ENCODE results near the gene GRID1. TPM values are rescaled to one million over a fixed set of nuclear protein-coding genes. Genes with fewer than 3 reads are reported as not detected.

The GRID1 gene
- total RNA-seq, 1 experiment from 2014 or later, result not detected

GRCh38 chr10:86331861-86332260 lies 34.7 kb downstream of the GRID1 start:
- no peak overlapping the region for H2AFZ ChIP-seq
- intact Hi-C loops (cut with micrococcal nuclease; ENCODE audit: unreplicated experiment), result no loop called here
- no peak for DNase-seq
- H3K27ac ChIP-seq, result no peak overlapping the region
- CTCF ChIA-PET, result no interaction called here
- no peaks in the 10 kb centered on the region for H3K9me3 ChIP-seq (ENCODE audit: insufficient read depth, low read depth)
- TF ChIP-seq, protein P1, sequence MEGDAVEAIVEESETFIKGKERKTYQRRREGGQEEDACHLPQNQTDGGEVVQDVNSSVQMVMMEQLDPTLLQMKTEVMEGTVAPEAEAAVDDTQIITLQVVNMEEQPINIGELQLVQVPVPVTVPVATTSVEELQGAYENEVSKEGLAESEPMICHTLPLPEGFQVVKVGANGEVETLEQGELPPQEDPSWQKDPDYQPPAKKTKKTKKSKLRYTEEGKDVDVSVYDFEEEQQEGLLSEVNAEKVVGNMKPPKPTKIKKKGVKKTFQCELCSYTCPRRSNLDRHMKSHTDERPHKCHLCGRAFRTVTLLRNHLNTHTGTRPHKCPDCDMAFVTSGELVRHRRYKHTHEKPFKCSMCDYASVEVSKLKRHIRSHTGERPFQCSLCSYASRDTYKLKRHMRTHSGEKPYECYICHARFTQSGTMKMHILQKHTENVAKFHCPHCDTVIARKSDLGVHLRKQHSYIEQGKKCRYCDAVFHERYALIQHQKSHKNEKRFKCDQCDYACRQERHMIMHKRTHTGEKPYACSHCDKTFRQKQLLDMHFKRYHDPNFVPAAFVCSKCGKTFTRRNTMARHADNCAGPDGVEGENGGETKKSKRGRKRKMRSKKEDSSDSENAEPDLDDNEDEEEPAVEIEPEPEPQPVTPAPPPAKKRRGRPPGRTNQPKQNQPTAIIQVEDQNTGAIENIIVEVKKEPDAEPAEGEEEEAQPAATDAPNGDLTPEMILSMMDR (conservative IDR thresholded peaks at IDR 0.05), result no peak
- no peak for TF ChIP-seq EZH2 (IDR thresholded peaks at IDR 0.05; ENCODE audit: low read depth)
- BruUV-seq (replicated peaks), result no TSS peak
- peaks cover 15% of the 10 kb centered on the region; the same call in 1 of the 2 replicates for H3K27me3 ChIP-seq (ENCODE audit: insufficient read depth, low read depth)
- POLR2A ChIA-PET (ENCODE audit: unreplicated experiment), result no interaction called here
- H3F3A ChIP-seq (ENCODE audit: insufficient read depth, low read depth), result no peaks in the 10 kb centered on the region
- H4K20me1 ChIP-seq (ENCODE audit: insufficient read depth), result no peaks in the 10 kb centered on the region
- no peaks in the 10 kb centered on the region for H3K36me3 ChIP-seq (ENCODE audit: low read depth)
- H3K79me2 ChIP-seq (ENCODE audit: low read depth), result no peaks in the 10 kb centered on the region
- no peaks in the 10 kb centered on the region for H3K4me1 ChIP-seq (replicated peaks; ENCODE audit: insufficient read depth)
- H3K9me2 ChIP-seq (ENCODE audit: insufficient read depth), result no peaks in the 10 kb centered on the region
- no peak overlapping the region for H3K4me3 ChIP-seq
- no peak overlapping the region for H3K4me2 ChIP-seq

DNA sequence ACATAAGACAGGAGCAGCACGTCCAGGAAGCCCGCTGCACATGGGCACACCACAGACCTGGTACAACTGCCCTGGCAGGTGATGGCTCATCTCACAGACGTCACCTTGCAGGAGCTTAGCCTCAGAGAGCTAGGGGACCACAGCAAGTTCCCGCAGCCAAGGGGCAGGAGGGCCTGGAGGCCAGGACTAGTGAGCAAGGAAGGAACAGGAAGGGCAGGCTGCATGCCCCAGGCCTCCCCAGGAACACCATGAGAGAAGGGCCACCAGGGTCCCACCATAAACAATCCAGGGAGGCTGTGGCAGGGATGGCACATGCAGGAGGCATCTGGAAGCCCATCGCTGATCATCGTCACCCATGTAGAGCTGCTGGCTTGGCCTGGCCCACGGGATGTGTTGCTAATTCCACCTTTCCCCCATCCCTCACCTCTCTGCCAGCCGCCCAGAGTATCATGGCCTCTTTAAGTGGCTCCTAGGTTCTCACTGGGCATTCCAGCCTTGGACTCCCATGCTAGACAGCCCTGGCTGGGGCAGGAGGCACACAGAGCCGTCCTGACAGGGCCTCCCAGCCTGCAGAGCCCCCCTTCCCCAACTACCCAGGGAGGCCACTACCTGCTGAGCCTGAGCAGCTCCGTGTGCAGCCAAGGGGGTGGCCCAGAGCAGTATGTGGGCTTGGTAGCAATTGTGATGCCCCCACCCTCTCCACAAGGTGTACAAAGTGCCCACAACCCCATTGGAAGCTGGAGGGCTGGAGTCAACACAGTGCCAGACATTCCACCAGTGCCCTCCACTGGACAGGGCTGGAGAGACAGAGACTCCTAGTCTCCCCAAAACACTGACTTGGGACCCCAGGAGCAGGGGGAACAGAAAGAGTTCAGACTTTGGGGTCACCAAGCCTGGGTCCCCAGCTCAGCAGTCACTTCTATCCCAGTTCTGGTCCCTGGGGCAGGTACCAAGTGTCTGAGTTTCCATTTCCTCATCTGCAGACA lies 35.5 kb downstream of the GRID1 start:
- no TSS peak for BruUV-seq (replicated peaks)
- ChIA-PET CTCF (no interaction called here), POLR2A (ENCODE audit: unreplicated experiment) (no interaction called here)
- no peak overlapping the region for H3K4me3 ChIP-seq
- no peak overlapping the region for H3K4me2 ChIP-seq
- TF ChIP-seq, protein P1 (conservative IDR thresholded peaks at IDR 0.05), result no peak
- TF ChIP-seq EZH2 (IDR thresholded peaks at IDR 0.05; ENCODE audit: low read depth), result no peak
- no peaks in the 10 kb centered on the region for H3K4me1 ChIP-seq (replicated peaks; ENCODE audit: insufficient read depth)
- H3K9me2 ChIP-seq (ENCODE audit: insufficient read depth), result no peaks in the 10 kb centered on the region
- no peaks in the 10 kb centered on the region for H3K36me3 ChIP-seq (ENCODE audit: low read depth)
- no peaks in the 10 kb centered on the region for H4K20me1 ChIP-seq (ENCODE audit: insufficient read depth)
- intact Hi-C loops (cut with micrococcal nuclease; ENCODE audit: unreplicated experiment), result no loop called here
- no peak overlapping the region for H2AFZ ChIP-seq
- H3K9me3 ChIP-seq (ENCODE audit: insufficient read depth, low read depth), result no peaks in the 10 kb centered on the region
- H3K27me3 ChIP-seq (ENCODE audit: insufficient read depth, low read depth), result peaks cover 22% of the 10 kb centered on the region; the same call in 1 of the 2 replicates
- DNase-seq, result no peak
- H3K79me2 ChIP-seq (ENCODE audit: low read depth), result no peaks in the 10 kb centered on the region
- no peak overlapping the region for H3K27ac ChIP-seq
- H3F3A ChIP-seq (ENCODE audit: insufficient read depth, low read depth), result no peaks in the 10 kb centered on the region

GRCh38 chr10:86329896-86330680 lies 36.5 kb downstream of the GRID1 start:
- H3K4me3 ChIP-seq, result no peak overlapping the region
- intact Hi-C loops (cut with micrococcal nuclease; ENCODE audit: unreplicated experiment), result no loop called here
- CTCF ChIA-PET, result no interaction called here

More at GRCh38 chr10:86329896-86330680, 36.5 kb downstream of the GRID1 start:
- H3K79me2 ChIP-seq (ENCODE audit: low read depth), result no peaks in the 10 kb centered on the region
- H3K27ac ChIP-seq, result no peak overlapping the region
- H3F3A ChIP-seq (ENCODE audit: insufficient read depth, low read depth), result no peaks in the 10 kb centered on the region
- TF ChIP-seq, protein P1 (conservative IDR thresholded peaks at IDR 0.05), result no peak
- no peak for TF ChIP-seq EZH2 (IDR thresholded peaks at IDR 0.05; ENCODE audit: low read depth)
- H3K27me3 ChIP-seq (ENCODE audit: insufficient read depth, low read depth), result peaks cover 30% of the 10 kb centered on the region; the same call in 1 of the 2 replicates
- H3K4me1 ChIP-seq (replicated peaks; ENCODE audit: insufficient read depth), result no peaks in the 10 kb centered on the region
- H2AFZ ChIP-seq, result no peak overlapping the region
- POLR2A ChIA-PET (ENCODE audit: unreplicated experiment), result no interaction called here
- no peaks in the 10 kb centered on the region for H3K9me3 ChIP-seq (ENCODE audit: insufficient read depth, low read depth)
- no peaks in the 10 kb centered on the region for H4K20me1 ChIP-seq (ENCODE audit: insufficient read depth)
- H3K4me2 ChIP-seq, result no peak overlapping the region
- no peak for DNase-seq
- no peaks in the 10 kb centered on the region for H3K9me2 ChIP-seq (ENCODE audit: insufficient read depth)
- no TSS peak for BruUV-seq (replicated peaks)
- no peaks in the 10 kb centered on the region for H3K36me3 ChIP-seq (ENCODE audit: low read depth)
